NT2/D1 (cell line): Measurements from ENCODE around the gene ASNSD1.

Experiments used
- DNase-seq: peaks from one replicate; pipeline ENCODE4 v3.0.0-alpha.2; 2011; ENCODE audit warnings: low read depth, low spot score
- H3K27me3 ChIP-seq: 2 replicates; pipeline ENCODE4 v1.6.0; 2011; ENCODE audit warnings: mild to moderate bottlenecking; ENCODE audit not compliant: insufficient read length, insufficient read depth
- H3K36me3 ChIP-seq: 2 replicates; pipeline ENCODE4 v1.6.1; 2011; ENCODE audit warnings: mild to moderate bottlenecking, low read length, mixed read lengths; ENCODE audit not compliant: insufficient read depth, insufficient read length
- H3K4me1 ChIP-seq: 2 replicates; pipeline ENCODE4 v1.5.1; 2011; ENCODE audit not compliant: insufficient read depth, insufficient read length
- H3K4me3 ChIP-seq: 2 replicates; pipeline ENCODE4 v1.5.1; 2011; ENCODE audit warnings: low read depth; ENCODE audit not compliant: insufficient read length
- H3K9ac ChIP-seq: 2 replicates; pipeline ENCODE4 v1.6.0; 2011; ENCODE audit warnings: low read depth; ENCODE audit not compliant: insufficient read length
- H3K9me3 ChIP-seq: 2 replicates; pipeline ENCODE4 v1.5.1; 2011; ENCODE audit warnings: mild to moderate bottlenecking, low read length; ENCODE audit not compliant: insufficient read depth
- SUZ12 ChIP-seq: IDR thresholded peaks from 2 replicates; pipeline ENCODE4 v1.6.1; 2011; ENCODE audit not compliant: insufficient read length, insufficient read depth; ENCODE audit errors: extremely low read depth
- YY1 ChIP-seq: IDR thresholded peaks from 2 replicates; pipeline ENCODE4 v1.6.1; 2011; ENCODE audit not compliant: insufficient read length, insufficient read depth
- ZNF274 ChIP-seq: IDR thresholded peaks from 2 replicates; pipeline ENCODE4 v1.6.1; 2011; ENCODE audit warnings: mild to moderate bottlenecking, low read depth, low read length

Gene ASNSD1

GRCh38 chr2:189633392-189633811 lies 27.9 kb upstream of the ASNSD1 start:
- H3K9ac ChIP-seq, result no peak overlapping the region
- H3K4me1 ChIP-seq, result no peaks in the 10 kb centered on the region
- H3K4me3 ChIP-seq, result no peak overlapping the region
- no peaks in the 10 kb centered on the region for H3K9me3 ChIP-seq
- TF ChIP-seq ZNF274 (no peak), SUZ12 (no peak), YY1 (no peak)
- H3K36me3 ChIP-seq, result no peaks in the 10 kb centered on the region
- H3K27me3 ChIP-seq, result no peaks in the 10 kb centered on the region
- DNase-seq, result no peak

DNA sequence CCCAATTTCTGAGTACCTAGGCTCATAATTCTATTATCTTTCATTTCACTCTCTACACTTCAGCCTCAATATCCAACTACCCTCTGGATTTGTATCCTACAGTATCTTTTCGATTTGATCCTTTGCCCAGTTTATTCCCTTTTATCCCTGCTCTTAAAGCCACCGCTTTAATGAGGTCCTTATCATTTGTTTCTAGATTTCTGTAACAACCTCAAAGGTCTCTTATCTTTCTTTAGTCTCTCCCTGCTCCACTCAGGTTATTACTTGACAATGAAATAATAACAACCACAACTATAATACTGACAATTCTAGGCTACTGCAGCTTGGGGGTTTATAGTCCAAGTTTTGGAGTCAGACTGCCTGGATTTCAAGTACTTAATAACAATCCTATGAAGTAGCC lies 25.9 kb upstream of the ASNSD1 start:
- no peaks in the 10 kb centered on the region for H3K9me3 ChIP-seq
- no peak for DNase-seq
- no peaks in the 10 kb centered on the region for H3K36me3 ChIP-seq
- H3K4me3 ChIP-seq, result no peak overlapping the region
- TF ChIP-seq ZNF274 (no peak), YY1 (no peak), SUZ12 (no peak)
- H3K27me3 ChIP-seq, result no peaks in the 10 kb centered on the region
- H3K4me1 ChIP-seq, result no peaks in the 10 kb centered on the region
- H3K9ac ChIP-seq, result no peak overlapping the region

GRCh38 chr2:189638301-189639006 lies 22.8 kb upstream of the ASNSD1 start:
- no peak overlapping the region for H3K4me3 ChIP-seq
- no peaks in the 10 kb centered on the region for H3K9me3 ChIP-seq
- no peaks in the 10 kb centered on the region for H3K4me1 ChIP-seq

DNA sequence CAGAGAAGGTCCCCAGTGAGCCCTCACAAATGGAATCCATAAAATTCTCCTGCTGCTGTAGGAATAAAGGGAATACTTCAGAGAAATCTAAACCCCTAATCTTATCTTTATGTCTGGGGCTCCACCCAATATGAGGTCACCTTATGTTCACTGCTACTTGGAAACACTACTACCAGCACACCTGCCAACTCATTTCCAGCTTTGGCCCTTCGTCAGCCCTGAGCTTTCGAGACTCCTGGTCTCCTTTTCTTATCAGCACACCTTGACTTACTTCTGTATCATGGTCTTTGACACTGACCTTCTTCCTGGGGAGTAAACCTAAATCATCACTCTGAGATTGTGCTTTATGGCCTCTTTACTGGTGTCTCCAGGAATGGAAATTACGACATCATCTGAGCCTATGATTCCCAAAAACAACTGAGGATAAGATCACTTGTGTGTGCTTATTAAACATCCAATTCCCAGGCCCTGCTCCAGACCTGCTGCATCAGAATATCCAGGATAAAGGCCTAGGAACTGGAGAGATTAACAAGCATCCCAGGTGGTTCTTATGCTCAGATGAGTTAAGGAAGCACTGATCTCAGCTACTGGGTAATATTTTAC lies 22.2 kb upstream of the ASNSD1 start:
- H3K4me3 ChIP-seq, result no peak overlapping the region
- TF ChIP-seq ZNF274, result no peak
- TF ChIP-seq SUZ12, result no peak
- no peak for TF ChIP-seq YY1
- H3K36me3 ChIP-seq, result no peaks in the 10 kb centered on the region
- H3K9me3 ChIP-seq, result no peaks in the 10 kb centered on the region
- no peaks in the 10 kb centered on the region for H3K27me3 ChIP-seq
- no peaks in the 10 kb centered on the region for H3K4me1 ChIP-seq
- DNase-seq, result no peak
- H3K9ac ChIP-seq, result no peak overlapping the region

More at GRCh38 chr2:189638301-189639006, 22.8 kb upstream of the ASNSD1 start:
- DNase-seq, result no peak
- Histone ChIP-seq H3K27me3 (no peaks in the 10 kb centered on the region), H3K9ac (no peak overlapping the region), H3K36me3 (no peaks in the 10 kb centered on the region)
- TF ChIP-seq SUZ12 (no peak), ZNF274 (no peak)

GRCh38 chr2:189641002-189641401 lies 20.3 kb upstream of the ASNSD1 start:
- DNase-seq, result no peak
- Histone ChIP-seq H3K36me3 (no peaks in the 10 kb centered on the region), H3K9me3 (no peaks in the 10 kb centered on the region), H3K27me3 (no peaks in the 10 kb centered on the region), H3K9ac (no peak overlapping the region), H3K4me1 (no peaks in the 10 kb centered on the region), H3K4me3 (no peak overlapping the region)
- TF ChIP-seq SUZ12, result no peak
- no peak for TF ChIP-seq ZNF274
- no peak for TF ChIP-seq YY1

- Histone ChIP-seq H3K9me3 (no peaks in the 10 kb centered on the region), H3K27me3 (no peaks in the 10 kb centered on the region), H3K4me3 (no peak overlapping the region), H3K9ac (no peak overlapping the region), H3K4me1 (no peaks in the 10 kb centered on the region), H3K36me3 (no peaks in the 10 kb centered on the region)
- DNase-seq, result no peak
- TF ChIP-seq ZNF274 (no peak), YY1 (no peak), SUZ12 (no peak)
Observed at GRCh38 chr2:189641590-189641989, 19.7 kb upstream of the ASNSD1 start.

DNA sequence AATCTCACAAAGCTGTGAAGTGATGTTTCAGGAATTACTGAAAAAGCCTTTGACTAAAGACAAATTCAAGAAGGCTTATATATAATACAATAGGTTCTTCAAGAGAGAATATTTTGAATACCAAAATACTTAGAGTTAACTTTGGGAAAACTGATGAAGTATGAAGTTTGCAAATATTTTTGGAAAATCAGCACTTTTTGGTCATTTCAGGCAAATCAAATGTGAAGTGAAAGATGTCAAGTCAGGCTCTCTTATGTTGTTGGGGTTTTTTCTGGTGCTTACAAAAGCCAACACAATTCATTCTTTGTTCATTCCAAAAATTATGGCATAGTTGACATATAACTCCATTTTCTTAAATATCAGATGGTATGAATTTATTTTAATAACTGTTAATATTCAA lies 14.7 kb upstream of the ASNSD1 start:
- H3K9ac ChIP-seq, result no peak overlapping the region
- no peak overlapping the region for H3K4me3 ChIP-seq
- no peaks in the 10 kb centered on the region for H3K27me3 ChIP-seq
- DNase-seq, result no peak
- H3K36me3 ChIP-seq, result no peaks in the 10 kb centered on the region
- no peaks in the 10 kb centered on the region for H3K4me1 ChIP-seq
- H3K9me3 ChIP-seq, result peaks cover 12% of the 10 kb centered on the region; the same call in 1 of the 2 replicates
- no peak for TF ChIP-seq YY1
- no peak for TF ChIP-seq ZNF274
- TF ChIP-seq SUZ12, result no peak
